Ishikawa (cell line): Measurements from ENCODE around the gene CDK1.

Experiments used
- CEBPB ChIP-seq: IDR thresholded peaks from 2 replicates; pipeline ENCODE4 v1.6.1; 2012
- EGR1 ChIP-seq: IDR thresholded peaks from 2 replicates; pipeline ENCODE4 v1.6.1; 2012
- EP300 ChIP-seq: IDR thresholded peaks from 2 replicates; pipeline ENCODE4 v1.6.1; 2012; ENCODE audit warnings: borderline replicate concordance
- RAD21 ChIP-seq: IDR thresholded peaks from 2 replicates; pipeline ENCODE4 v1.6.1; 2012; ENCODE audit warnings: low read depth
- TAF1 ChIP-seq: IDR thresholded peaks from 2 replicates; pipeline ENCODE4 v1.6.1; 2012; ENCODE audit warnings: low read depth, mild to moderate bottlenecking
- TCF12 ChIP-seq: IDR thresholded peaks from 2 replicates; pipeline ENCODE4 v1.6.1; 2012; ENCODE audit warnings: low read depth
- TEAD4 ChIP-seq: IDR thresholded peaks from 2 replicates; pipeline ENCODE4 v1.6.1; 2012
- TF ChIP-seq, protein P1 (sequence below): IDR thresholded peaks from 2 replicates; pipeline ENCODE4 v1.6.1; 2012; ENCODE audit warnings: low read depth, mild to moderate bottlenecking

DNA sequence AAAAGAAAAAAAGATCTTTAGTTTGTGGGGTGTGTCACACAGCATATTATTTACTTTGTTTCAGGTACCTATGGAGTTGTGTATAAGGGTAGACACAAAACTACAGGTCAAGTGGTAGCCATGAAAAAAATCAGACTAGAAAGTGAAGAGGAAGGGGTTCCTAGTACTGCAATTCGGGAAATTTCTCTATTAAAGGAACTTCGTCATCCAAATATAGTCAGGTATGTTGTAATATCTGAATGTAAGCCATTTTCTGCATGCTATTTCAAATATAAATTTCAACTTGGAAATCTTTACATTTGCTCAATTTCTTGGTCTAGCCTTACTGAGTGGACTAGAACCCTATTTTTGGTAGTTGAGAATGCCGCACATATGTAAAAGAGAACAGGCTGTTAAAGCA is 6.4 kb downstream of the CDK1 start:
- TF ChIP-seq EP300 = no peak
- TF ChIP-seq CEBPB = no peak
- TF ChIP-seq TAF1 = no peak
- no peak for TF ChIP-seq TCF12
- no peak for TF ChIP-seq EGR1
- TF ChIP-seq, protein P1, sequence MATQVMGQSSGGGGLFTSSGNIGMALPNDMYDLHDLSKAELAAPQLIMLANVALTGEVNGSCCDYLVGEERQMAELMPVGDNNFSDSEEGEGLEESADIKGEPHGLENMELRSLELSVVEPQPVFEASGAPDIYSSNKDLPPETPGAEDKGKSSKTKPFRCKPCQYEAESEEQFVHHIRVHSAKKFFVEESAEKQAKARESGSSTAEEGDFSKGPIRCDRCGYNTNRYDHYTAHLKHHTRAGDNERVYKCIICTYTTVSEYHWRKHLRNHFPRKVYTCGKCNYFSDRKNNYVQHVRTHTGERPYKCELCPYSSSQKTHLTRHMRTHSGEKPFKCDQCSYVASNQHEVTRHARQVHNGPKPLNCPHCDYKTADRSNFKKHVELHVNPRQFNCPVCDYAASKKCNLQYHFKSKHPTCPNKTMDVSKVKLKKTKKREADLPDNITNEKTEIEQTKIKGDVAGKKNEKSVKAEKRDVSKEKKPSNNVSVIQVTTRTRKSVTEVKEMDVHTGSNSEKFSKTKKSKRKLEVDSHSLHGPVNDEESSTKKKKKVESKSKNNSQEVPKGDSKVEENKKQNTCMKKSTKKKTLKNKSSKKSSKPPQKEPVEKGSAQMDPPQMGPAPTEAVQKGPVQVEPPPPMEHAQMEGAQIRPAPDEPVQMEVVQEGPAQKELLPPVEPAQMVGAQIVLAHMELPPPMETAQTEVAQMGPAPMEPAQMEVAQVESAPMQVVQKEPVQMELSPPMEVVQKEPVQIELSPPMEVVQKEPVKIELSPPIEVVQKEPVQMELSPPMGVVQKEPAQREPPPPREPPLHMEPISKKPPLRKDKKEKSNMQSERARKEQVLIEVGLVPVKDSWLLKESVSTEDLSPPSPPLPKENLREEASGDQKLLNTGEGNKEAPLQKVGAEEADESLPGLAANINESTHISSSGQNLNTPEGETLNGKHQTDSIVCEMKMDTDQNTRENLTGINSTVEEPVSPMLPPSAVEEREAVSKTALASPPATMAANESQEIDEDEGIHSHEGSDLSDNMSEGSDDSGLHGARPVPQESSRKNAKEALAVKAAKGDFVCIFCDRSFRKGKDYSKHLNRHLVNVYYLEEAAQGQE = no peak
- TF ChIP-seq RAD21 = no peak
- no peak for TF ChIP-seq TEAD4
